Tibial nerve (tissue), 4 donors: Measurements from ENCODE around the gene KCTD16.

Experiments
- EP300 ChIP-seq, 2 donors: sonication (generic); formaldehyde crosslinking; IDR thresholded peaks; one replicate each; pipeline ENCODE4 v1.6.1; 2017; ENCODE audit warnings: antibody characterized with exemption in 2 of 2, mild to moderate bottlenecking in 1 of 2
- POLR2A ChIP-seq, 2 donors: fragments of 450-650 bp; IDR thresholded peaks; one replicate each; pipeline ENCODE4 v1.6.1; 2017; ENCODE audit warnings: antibody characterized with exemption in 2 of 2, mild to moderate bottlenecking in 2 of 2, moderate library complexity in 2 of 2
- TF ChIP-seq, protein P1 (sequence below), 5 experiments: fragments of 200-600 bp in 3 of 5; fragments of 450-650 bp in 2 of 5; sonication (generic) in 3 of 5; IDR thresholded peaks; one replicate each; pipeline ENCODE4 v1.5.1; 2016 to 2019; ENCODE audit warnings: antibody characterized with exemption in 5 of 5, mild to moderate bottlenecking in 3 of 5, moderate library complexity in 2 of 5

DNA sequence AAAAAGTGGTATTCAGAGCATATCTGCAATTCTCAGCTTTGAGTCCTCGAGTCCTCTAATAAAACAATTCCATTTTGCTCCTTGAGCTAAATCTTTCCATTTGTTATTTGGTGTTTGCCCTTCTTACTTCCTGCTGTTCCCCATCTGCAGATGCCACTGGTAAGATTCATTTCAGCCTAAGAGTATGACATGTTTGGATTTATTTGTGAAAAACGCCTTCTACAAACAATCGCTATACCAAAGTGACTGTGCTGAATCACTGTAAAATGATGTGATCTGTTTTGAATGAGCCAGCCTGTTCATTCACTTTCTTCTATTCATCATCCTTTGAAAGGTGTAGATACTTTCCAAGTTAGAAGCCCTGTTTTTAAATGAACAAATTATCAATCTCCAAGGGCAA is 27.7 kb downstream of the KCTD16 start:
- TF ChIP-seq, protein P1, sequence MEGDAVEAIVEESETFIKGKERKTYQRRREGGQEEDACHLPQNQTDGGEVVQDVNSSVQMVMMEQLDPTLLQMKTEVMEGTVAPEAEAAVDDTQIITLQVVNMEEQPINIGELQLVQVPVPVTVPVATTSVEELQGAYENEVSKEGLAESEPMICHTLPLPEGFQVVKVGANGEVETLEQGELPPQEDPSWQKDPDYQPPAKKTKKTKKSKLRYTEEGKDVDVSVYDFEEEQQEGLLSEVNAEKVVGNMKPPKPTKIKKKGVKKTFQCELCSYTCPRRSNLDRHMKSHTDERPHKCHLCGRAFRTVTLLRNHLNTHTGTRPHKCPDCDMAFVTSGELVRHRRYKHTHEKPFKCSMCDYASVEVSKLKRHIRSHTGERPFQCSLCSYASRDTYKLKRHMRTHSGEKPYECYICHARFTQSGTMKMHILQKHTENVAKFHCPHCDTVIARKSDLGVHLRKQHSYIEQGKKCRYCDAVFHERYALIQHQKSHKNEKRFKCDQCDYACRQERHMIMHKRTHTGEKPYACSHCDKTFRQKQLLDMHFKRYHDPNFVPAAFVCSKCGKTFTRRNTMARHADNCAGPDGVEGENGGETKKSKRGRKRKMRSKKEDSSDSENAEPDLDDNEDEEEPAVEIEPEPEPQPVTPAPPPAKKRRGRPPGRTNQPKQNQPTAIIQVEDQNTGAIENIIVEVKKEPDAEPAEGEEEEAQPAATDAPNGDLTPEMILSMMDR (IDR thresholded peaks at IDR 0.05): no peak
- TF ChIP-seq POLR2A (IDR thresholded peaks at IDR 0.05): no peak
- no peak for TF ChIP-seq EP300 (IDR thresholded peaks at IDR 0.05)
